BJ (cell line): ENCODE results near the gene NUP42. TPM values are rescaled to one million over a fixed set of nuclear protein-coding genes. Genes with fewer than 3 reads are reported as not detected.
"Not testable (repeated sequence)": the region's sequence is repeated elsewhere in the genome, so short reads cannot be mapped to it uniquely, and the experiment has no call there.

Source experiments
- CTCF ChIA-PET: fragments of 350-600 bp; formaldehyde crosslinking; extraction: SDS; loops from one replicate; lab custom pipeline; 2021; ENCODE audit warnings: antibody characterized with exemption, inconsistent platforms; lab: Yijun Ruan, JAX
- POLR2A ChIA-PET: fragments of 300-600 bp; sonication (Branson Sonifier 250); formaldehyde crosslinking; extraction: SDS; loops from one replicate; lab custom pipeline; 2021; ENCODE audit warnings: antibody characterized with exemption; lab: Charles Lee
- DNase-seq: peaks from one replicate; pipeline ENCODE4 v3.0.0-alpha.2; 2011; ENCODE audit warnings: low read depth
- H3K27me3 ChIP-seq: 2 replicates; pipeline ENCODE4 v1.6.0; 2011; ENCODE audit warnings: low read length; ENCODE audit not compliant: control insufficient read depth, insufficient read depth
- H3K36me3 ChIP-seq: 2 replicates; pipeline ENCODE4 v1.5.1; 2011; ENCODE audit warnings: low read length; ENCODE audit not compliant: control insufficient read depth, insufficient read depth
- H3K4me3 ChIP-seq: 2 replicates; pipeline ENCODE4 v1.5.1; 2011; ENCODE audit warnings: low read depth, mild to moderate bottlenecking, control low read depth, low read length
- CTCF ChIP-seq: IDR thresholded peaks from 2 replicates; pipeline ENCODE4 v1.5.1; 2011; ENCODE audit warnings: low read depth, mild to moderate bottlenecking, control low read depth, inconsistent platforms, low read length, moderate library complexity; ENCODE audit not compliant: insufficient read depth
- polyA plus RNA-seq: library from polyadenylated mRNA; depleted of rRNA; stranded (reverse); fragments of >200 nt; gene quantifications from 2 replicates; pipeline ENCODE4 v1.2.3, GENCODE V29; 2011

The NUP42 gene
- polyA plus RNA-seq, 1 experiment, result 24.5 TPM

GRCh38 chr7:23184709-23185359, 3.0 kb downstream of the NUP42 start:
- no peak for DNase-seq
- ChIA-PET CTCF (interaction anchor here (0.6 to 4.0 kb wide), 16 partner anchors 10 to 211 kb away, joined by 3 to 32 read pairs (median 4); partner anchors contain the start of gene KLHL7), POLR2A (no interaction called here)
- TF ChIP-seq CTCF, result peak; percentile 60
- H3K36me3 ChIP-seq, result 0 out of 2 replicates have a peak, but pooled peaks cover 2% of the 10 kb centered on the region
- no peak overlapping the region for H3K4me3 ChIP-seq
- H3K27me3 ChIP-seq, result no peaks in the 10 kb centered on the region

- TF ChIP-seq CTCF, result no peak
- CTCF ChIA-PET, result interaction anchor here (1.0 to 4.0 kb wide), 2 partner anchors 50 to 86 kb away, joined by 3 to 32 read pairs; no protein-coding TSS in a partner anchor
- Histone ChIP-seq H3K4me3 (no peak overlapping the region), H3K36me3 (0 out of 2 replicates have a peak, but pooled peaks cover 2% of the 10 kb centered on the region), H3K27me3 (no peaks in the 10 kb centered on the region)
- POLR2A ChIA-PET, result no interaction called here
- DNase-seq, result no peak
These were observed 4.1 kb downstream of the NUP42 start for GRCh38 chr7:23185980-23186379.

GRCh38 chr7:23191022-23191421, 9.2 kb downstream of the NUP42 start:
- H3K36me3 ChIP-seq, result peaks cover 3% of the 10 kb centered on the region
- ChIA-PET CTCF (no interaction called here), POLR2A (no interaction called here)
- no peak for TF ChIP-seq CTCF
- no peak overlapping the region for H3K4me3 ChIP-seq
- H3K27me3 ChIP-seq, result no peaks in the 10 kb centered on the region
- DNase-seq, result no peak

- H3K36me3 ChIP-seq, H3K4me3 ChIP-seq, H3K27me3 ChIP-seq, POLR2A ChIA-PET, DNase-seq: not testable (repeated sequence)
- CTCF ChIA-PET, result interaction anchor here (1.4 to 3.8 kb wide), 2 partner anchors 9 to 67 kb away, joined by 3 to 15 read pairs; no protein-coding TSS in a partner anchor
These were observed 11.9 kb downstream of the NUP42 start for GRCh38 chr7:23193650-23194227.

GRCh38 chr7:23196306-23196705, 14.5 kb downstream of the NUP42 start:
- DNase-seq, result no peak
- H3K4me3 ChIP-seq, result no peak overlapping the region
- H3K36me3 ChIP-seq, result peaks cover 3% of the 10 kb centered on the region
- H3K27me3 ChIP-seq, result no peaks in the 10 kb centered on the region
- POLR2A ChIA-PET, result no interaction called here
- CTCF ChIA-PET, result interaction anchor here (1.2 to 3.8 kb wide), 2 partner anchors 12 to 67 kb away, joined by 3 to 15 read pairs; no protein-coding TSS in a partner anchor
- no peak for TF ChIP-seq CTCF

GRCh38 chr7:23197745-23198144, 15.9 kb downstream of the NUP42 start:
- H3K27me3 ChIP-seq, H3K36me3 ChIP-seq, H3K4me3 ChIP-seq, CTCF ChIA-PET, POLR2A ChIA-PET, DNase-seq: not testable (repeated sequence)
